DMS53 (cell line): ENCODE results near the gene ZBTB17.
"Not testable (repeated sequence)": the region's sequence is repeated elsewhere in the genome, so short reads cannot be mapped to it uniquely, and the experiment has no call there.

Experiments
- DNase-seq: peaks from one replicate; lab custom pipeline; 2025; lab: John Stamatoyannopoulos, UW

ZBTB17 gene

DNA sequence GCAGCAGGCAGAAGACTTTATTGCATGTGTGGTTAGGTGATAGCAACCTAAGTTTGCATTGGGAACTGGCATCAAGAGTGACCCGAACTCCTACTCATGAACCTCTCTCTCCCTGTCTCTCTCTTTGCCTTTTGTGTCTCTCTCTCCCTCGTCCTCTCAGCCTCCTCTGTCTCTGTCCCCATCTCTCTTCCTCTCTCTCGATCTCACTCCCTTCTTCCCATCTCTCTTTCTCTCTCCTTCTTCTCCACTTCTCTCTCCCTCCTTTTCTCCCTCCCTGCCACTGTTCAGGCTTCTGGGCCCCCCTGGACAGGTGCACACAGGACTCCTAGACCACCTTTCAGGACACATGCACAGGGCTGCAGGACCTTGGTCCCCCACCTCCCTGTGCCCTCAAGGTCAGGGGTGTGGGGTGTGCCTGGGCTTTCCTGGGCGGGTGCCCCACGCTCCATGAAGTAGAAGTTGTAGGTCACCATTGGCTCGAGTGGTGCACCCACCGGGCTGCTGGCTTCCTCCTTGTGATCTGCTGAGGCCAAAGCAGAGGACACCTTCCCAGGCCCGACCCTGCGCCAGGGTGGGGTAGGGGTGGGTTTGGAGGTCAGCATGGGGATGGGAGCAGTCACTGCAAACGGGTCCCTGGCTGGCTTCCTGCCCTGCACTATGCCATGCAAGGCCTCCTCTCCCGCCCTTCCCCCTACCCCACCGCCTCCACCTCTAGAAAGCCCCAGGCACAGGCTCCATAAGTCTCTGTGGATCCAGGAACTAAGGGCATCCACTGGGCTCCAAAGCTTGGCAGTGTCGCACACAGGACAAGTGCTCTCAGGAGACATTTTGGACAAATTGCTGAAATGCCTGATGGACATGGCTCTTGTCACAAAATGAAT is 13.2 kb upstream of the ZBTB17 start:
- no peak for DNase-seq

- DNase-seq, result no peak
Measured at GRCh38 chr1:15985611-15986297, 9.9 kb upstream of the ZBTB17 start.

DNA sequence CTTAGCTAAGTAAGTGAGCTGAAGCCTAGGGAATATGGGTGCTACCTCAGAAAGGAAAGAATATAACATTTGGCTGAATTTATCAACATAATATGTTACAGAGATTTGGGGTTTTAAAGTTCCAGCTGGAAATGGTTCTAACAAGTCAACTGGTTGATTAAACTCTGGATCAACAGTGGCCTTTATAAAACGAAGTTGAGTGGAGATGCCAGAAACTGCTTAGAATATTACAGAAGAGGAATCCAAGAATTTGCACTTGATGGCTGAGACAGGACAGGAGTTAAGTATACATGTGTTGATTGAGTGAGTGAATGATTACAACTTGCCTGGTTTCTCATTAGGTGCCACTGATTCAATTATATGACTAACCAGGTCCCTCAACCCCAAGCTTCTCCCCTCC is 7.4 kb upstream of the ZBTB17 start:
- DNase-seq, result no peak

GRCh38 chr1:15981679-15982078 is 5.8 kb upstream of the ZBTB17 start:
- DNase-seq, result no peak

GRCh38 chr1:15977947-15978346 is 2.0 kb upstream of the ZBTB17 start:
- DNase-seq, result not testable (repeated sequence)

GRCh38 chr1:15975358-15975804 is 520 bp downstream of the ZBTB17 start:
- DNase-seq, result peak; percentile 65

- DNase-seq, result no peak
Measured at GRCh38 chr1:15974855-15975254, 1.0 kb downstream of the ZBTB17 start.

DNA sequence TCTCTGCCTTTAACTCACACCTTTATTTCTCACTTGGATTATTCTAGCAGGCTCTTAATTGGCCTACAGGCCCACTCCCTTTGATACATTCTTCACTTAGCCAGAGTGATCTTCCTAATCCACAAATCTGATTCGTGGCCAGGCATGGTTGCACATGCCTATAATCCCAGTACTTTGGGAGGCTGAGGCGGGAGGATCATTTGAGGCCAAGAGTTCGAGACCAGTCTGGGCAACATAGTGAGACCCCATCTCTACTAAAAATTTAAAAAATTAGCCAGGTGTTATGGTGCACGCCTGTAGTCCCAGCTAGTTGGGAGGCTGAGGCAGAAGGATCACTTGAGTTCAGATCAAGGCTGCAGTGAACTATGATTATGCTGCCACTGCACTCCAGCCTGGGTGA is 2.1 kb downstream of the ZBTB17 start:
- no peak for DNase-seq

GRCh38 chr1:15972409-15972808 is 3.5 kb downstream of the ZBTB17 start:
- no peak for DNase-seq

- DNase-seq, result no peak
Measured at GRCh38 chr1:15970911-15971310, 5.0 kb downstream of the ZBTB17 start.

GRCh38 chr1:15969321-15969880 is 6.5 kb downstream of the ZBTB17 start:
- DNase-seq, result no peak

DNA sequence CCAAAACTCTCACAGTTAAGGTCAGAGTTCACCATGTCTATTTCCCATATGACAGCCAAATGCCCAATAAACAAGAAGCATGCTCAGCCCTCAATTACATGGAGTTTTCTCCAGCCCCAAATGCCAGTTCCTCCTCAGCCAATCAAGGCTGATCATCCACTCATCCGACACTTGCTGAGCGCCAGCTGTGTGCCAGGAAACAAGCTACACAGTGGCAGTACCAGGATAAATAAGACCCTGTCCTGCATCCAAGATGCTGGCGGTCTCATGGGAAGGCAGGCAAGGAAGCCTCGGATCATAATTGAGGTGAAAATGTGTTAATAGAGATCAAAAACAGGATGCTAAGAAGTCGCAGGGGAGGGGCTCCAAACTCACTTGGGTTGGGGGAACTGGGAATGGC is 7.7 kb downstream of the ZBTB17 start:
- no peak for DNase-seq

DNA sequence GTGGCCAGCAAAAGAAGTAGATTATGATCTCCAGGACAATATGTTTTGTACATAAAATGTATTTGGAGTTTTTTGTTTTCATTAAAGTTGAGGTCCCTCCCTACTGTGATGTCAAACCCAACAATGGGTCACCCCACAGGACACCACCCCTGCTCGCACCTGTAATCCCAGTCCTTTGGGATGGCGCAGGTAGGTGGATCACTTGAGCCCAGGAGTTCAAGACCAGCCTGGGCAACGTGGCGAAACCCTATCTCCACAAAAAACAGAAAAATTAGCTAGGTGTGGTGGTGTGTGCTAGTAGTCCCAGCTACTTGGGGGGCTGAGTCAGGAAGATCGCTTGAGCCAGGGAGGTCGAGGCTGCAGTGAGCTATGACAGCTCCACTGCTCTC is 9.0 kb downstream of the ZBTB17 start:
- DNase-seq, result no peak

GRCh38 chr1:15966081-15966955 is 9.6 kb downstream of the ZBTB17 start:
- DNase-seq, result no peak

- no peak for DNase-seq
Measured at GRCh38 chr1:15965228-15965767, 10.6 kb downstream of the ZBTB17 start.

GRCh38 chr1:15963968-15964648 is 11.8 kb downstream of the ZBTB17 start:
- DNase-seq, result no peak

- no peak for DNase-seq
Measured at GRCh38 chr1:15963363-15963967, 12.4 kb downstream of the ZBTB17 start.

DNA sequence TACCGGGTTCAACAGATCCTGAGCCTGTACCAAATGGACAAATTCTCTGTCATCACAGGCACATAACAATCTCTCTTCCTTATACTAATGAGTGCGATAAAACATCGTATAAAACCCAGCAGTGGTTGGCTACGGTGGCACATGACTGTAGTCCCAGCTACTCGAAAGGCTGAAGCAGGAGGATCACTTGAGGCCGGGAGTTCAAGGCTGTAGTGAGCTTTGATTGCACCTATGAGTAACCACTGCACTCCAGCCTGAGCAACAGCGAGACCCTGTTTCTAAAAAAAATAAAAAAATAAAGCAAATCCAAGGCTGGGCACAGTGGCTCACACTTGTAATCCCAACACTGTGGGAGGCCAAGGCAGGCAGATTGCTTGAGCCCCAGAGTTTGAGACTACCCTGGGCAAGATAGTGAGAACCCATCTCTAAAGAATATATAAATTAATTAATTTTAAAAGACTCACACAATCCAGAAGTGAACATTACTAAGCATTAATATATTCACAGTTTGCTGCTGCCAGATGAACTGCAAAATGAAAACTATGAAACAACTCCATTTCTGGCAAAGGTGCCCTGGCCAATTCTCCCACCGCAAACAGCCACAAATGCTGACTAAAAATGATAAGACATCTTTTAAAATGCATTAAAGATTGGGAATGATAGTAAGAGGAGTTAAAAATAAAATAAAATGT is 13.1 kb downstream of the ZBTB17 start:
- no peak for DNase-seq

- DNase-seq, result no peak
Measured at GRCh38 chr1:15962176-15962575, 13.7 kb downstream of the ZBTB17 start.

DNA sequence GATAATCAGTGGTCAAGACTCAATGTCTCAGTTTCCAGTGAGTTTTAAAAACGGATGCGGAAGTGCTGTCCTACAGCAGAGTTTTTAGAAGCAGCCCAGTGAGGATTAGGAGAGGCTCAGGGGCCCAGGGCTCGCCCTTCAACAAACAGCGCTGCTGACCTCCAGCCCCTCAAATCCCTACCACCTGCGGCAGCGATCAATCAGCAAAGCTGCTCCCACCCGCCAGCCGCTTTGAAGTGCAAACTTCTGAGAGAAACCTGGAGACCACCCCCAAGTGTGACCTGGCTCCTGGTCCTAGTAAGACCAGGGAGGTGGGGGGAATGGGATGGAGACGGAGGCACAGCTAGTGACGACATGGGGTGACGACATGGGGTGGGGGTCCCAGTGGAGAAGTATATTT is 14.4 kb downstream of the ZBTB17 start:
- no peak for DNase-seq
